Nephron (organoid): ENCODE measurements around the gene WDR36.
"Not testable (repeated sequence)": the region's sequence is repeated elsewhere in the genome, so short reads cannot be mapped to it uniquely, and the experiment has no call there.

Experiments used
- H3K27ac Mint-ChIP-seq, 3 experiments: 2 replicates each; pipeline ENCODE4 v1.8.0; 2020; ENCODE audit warnings: mixed read lengths in 3 of 3, mild to moderate bottlenecking in 2 of 3, moderate library complexity in 1 of 3
- H3K27me3 Mint-ChIP-seq: 2 replicates; pipeline ENCODE4 v1.8.0; 2021; ENCODE audit warnings: low read depth, mild to moderate bottlenecking, moderate library complexity, mixed read lengths
- H3K36me3 Mint-ChIP-seq: 2 replicates; pipeline ENCODE4 v1.8.0; 2020; ENCODE audit warnings: low read depth, mixed read lengths
- H3K4me1 Mint-ChIP-seq: 2 replicates; pipeline ENCODE4 v1.8.0; 2020; ENCODE audit warnings: mixed read lengths
- H3K4me3 Mint-ChIP-seq, 3 experiments: 2 replicates each; pipeline ENCODE4 v1.8.0; 2020; ENCODE audit warnings: mild to moderate bottlenecking in 3 of 3, mixed read lengths in 3 of 3, moderate library complexity in 2 of 3
- H3K9me3 Mint-ChIP-seq: 2 replicates; pipeline ENCODE4 v1.8.0; 2020; ENCODE audit warnings: mixed read lengths
- TF ChIP-seq, protein P1 (sequence below), 3 experiments: fragments of 200-600 bp; sonication (generic); IDR thresholded peaks; one replicate each; pipeline ENCODE4 v1.5.0; 2021; ENCODE audit warnings: antibody characterized with exemption in 3 of 3; ENCODE audit not compliant: unreplicated experiment in 3 of 3

Gene WDR36

DNA sequence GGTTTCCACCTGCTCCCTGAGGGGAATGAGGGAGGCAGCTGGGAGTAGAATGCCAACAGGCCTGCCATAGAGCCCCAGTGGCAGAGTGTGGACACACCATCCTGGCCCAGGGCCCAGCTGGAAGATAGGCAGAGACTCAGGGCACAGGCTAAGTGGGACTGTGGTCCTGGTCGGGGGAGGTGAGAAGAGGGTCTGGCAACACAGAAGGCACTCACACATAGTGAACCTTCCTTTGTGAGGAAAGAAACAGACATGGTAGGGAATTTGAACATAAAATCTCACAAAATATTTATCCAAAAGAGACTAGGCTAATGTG is 41.2 kb downstream of the WDR36 start:
- no peaks in the 10 kb centered on the region for H3K27me3 Mint-ChIP-seq
- H3K36me3 Mint-ChIP-seq: peaks cover 10% of the 10 kb centered on the region
- peaks cover 49% of the 10 kb centered on the region for H3K4me1 Mint-ChIP-seq
- peak overlapping the region; percentile 92 to 100 (median 93) for H3K27ac Mint-ChIP-seq
- H3K4me3 Mint-ChIP-seq: no peak overlapping the region
- TF ChIP-seq, protein P1, sequence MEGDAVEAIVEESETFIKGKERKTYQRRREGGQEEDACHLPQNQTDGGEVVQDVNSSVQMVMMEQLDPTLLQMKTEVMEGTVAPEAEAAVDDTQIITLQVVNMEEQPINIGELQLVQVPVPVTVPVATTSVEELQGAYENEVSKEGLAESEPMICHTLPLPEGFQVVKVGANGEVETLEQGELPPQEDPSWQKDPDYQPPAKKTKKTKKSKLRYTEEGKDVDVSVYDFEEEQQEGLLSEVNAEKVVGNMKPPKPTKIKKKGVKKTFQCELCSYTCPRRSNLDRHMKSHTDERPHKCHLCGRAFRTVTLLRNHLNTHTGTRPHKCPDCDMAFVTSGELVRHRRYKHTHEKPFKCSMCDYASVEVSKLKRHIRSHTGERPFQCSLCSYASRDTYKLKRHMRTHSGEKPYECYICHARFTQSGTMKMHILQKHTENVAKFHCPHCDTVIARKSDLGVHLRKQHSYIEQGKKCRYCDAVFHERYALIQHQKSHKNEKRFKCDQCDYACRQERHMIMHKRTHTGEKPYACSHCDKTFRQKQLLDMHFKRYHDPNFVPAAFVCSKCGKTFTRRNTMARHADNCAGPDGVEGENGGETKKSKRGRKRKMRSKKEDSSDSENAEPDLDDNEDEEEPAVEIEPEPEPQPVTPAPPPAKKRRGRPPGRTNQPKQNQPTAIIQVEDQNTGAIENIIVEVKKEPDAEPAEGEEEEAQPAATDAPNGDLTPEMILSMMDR (IDR thresholded peaks at IDR 0.05; ENCODE audit: unreplicated experiment in 3 of 3): no peak
- H3K9me3 Mint-ChIP-seq: no peaks in the 10 kb centered on the region

DNA sequence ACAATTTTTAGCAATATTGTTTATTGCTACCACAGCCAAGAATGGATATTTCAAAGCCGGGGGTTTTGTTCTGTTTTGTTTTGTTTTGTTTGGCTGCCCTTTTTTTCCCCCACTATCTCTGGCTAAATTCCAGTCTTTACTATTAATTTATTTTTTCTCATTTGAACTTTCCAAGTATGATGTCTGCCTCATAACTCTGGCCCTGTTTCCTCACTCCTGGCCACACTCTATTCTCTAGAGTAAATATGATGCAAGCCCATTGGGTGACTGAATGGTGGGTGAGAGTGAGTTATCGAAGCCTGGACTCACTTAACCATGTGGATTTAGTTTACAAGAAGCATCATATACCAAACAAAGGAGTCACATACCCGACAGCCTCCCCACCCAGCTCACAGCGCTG is 41.9 kb downstream of the WDR36 start:
- H3K27me3 Mint-ChIP-seq: no peaks in the 10 kb centered on the region
- H3K9me3 Mint-ChIP-seq: no peaks in the 10 kb centered on the region

DNA sequence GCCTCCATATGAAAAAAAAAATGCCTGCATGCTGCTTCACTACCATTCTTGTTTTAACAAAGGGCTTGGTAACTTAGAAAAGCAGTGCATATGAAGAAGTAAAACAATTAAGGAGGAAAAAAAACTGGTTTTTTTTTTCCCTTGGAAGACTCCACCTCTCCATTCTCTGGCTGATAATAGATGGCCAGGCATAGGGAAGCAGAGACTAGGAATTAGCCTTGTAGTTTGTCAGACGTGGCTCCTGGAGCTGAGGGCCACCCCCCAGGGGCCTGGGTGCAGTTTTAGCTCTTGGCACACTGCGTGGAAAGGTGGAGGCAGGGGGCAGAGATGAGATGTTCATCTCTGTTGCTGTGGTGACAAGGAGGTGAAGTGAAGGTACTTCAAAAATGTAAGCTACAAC is 42.7 kb downstream of the WDR36 start:
- H3K4me3 Mint-ChIP-seq: peak overlapping the region in 2 of 3 experiments; percentile 8 to 60
- H3K27me3 Mint-ChIP-seq: no peaks in the 10 kb centered on the region
- TF ChIP-seq, protein P1 (IDR thresholded peaks at IDR 0.05; ENCODE audit: unreplicated experiment in 3 of 3): no peak
- peaks cover 3% of the 10 kb centered on the region for H3K36me3 Mint-ChIP-seq
- peaks cover 42% of the 10 kb centered on the region for H3K4me1 Mint-ChIP-seq
- H3K27ac Mint-ChIP-seq: peak overlapping the region; percentile 92 to 100 (median 93)
- H3K9me3 Mint-ChIP-seq: no peaks in the 10 kb centered on the region

More for the DNA sequence above, 41.9 kb downstream of the WDR36 start:
- Mint-ChIP-seq H3K36me3 (peaks cover 6% of the 10 kb centered on the region), H3K4me1 (peaks cover 44% of the 10 kb centered on the region), H3K4me3 (no peak overlapping the region), H3K27ac (peak overlapping the region; percentile 92 to 100 (median 93))
- TF ChIP-seq, protein P1 (IDR thresholded peaks at IDR 0.05; ENCODE audit: unreplicated experiment in 3 of 3): no peak

DNA sequence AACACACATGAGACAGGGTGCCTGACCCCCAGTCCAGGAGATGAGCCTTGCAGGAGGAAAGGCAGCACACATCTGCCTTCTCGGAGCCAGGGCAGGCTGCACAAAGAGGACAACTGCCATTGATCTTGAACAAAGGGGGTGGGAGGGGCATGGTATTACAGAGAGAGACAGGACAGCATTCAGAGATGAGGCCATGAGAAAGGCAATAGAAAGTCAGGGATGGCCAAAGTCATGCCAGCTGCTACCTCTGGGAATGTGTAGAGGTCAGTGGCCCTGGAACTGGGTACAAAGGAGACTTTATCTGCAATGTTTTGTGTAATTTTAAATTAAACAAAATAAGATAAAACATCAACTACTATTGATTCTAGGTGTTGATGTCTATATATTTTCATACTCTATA is 43.2 kb downstream of the WDR36 start:
- Mint-ChIP-seq H3K27me3 (no peaks in the 10 kb centered on the region), H3K4me3 (no peak overlapping the region), H3K36me3 (no peaks in the 10 kb centered on the region), H3K4me1 (peaks cover 42% of the 10 kb centered on the region), H3K27ac (peak overlapping the region; percentile 92 to 100 (median 93)), H3K9me3 (no peaks in the 10 kb centered on the region)
- TF ChIP-seq, protein P1 (IDR thresholded peaks at IDR 0.05; ENCODE audit: unreplicated experiment in 3 of 3): no peak

DNA sequence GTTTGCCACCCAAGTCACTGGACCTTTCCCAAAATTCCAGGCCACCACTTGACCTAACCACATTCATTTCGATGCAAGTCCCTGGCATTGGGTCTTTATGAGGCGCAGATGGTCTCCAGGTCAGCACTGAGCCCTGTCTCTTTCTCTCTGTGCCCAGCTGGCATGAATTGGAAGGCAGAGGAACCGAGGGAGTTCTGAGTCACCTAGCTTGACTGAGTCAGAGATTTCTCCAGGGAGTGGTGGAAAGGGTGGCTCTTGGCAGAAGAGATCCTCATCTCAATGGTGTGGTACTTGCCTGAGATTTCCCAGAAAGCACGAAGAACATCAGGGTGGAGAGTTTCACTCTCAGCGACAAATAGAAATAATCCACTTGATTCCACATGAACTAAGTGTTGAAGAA is 43.8 kb downstream of the WDR36 start:
- peaks cover 4% of the 10 kb centered on the region for H3K9me3 Mint-ChIP-seq
- no peaks in the 10 kb centered on the region for H3K27me3 Mint-ChIP-seq
- H3K4me3 Mint-ChIP-seq: no peak overlapping the region
- no peaks in the 10 kb centered on the region for H3K36me3 Mint-ChIP-seq
- TF ChIP-seq, protein P1 (IDR thresholded peaks at IDR 0.05; ENCODE audit: unreplicated experiment in 3 of 3): no peak
- H3K27ac Mint-ChIP-seq: peak overlapping the region; percentile 88 to 93 (median 92)
- peaks cover 40% of the 10 kb centered on the region for H3K4me1 Mint-ChIP-seq

DNA sequence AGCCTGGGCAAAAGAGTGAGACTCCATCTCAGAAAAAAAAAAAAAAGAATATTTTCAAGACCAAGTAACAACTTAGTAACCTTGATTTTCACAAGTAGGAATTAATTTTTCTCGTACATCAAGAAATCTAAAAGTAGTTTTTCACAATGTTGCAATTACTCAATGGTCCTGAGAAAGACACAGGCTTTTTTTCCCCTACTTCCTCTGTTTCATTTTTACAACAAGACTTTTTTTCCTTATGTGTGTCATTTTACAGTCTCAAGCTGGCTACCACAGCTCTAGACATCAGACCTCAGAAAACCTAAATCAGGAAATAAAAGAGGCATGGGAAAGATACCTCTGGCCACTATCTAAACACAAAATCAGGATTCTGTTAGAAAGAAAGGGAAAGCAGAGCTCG is 45.9 kb downstream of the WDR36 start:
- peaks cover 21% of the 10 kb centered on the region for H3K4me1 Mint-ChIP-seq
- no peaks in the 10 kb centered on the region for H3K27me3 Mint-ChIP-seq
- H3K9me3 Mint-ChIP-seq: peaks cover 5% of the 10 kb centered on the region
- TF ChIP-seq, protein P1 (IDR thresholded peaks at IDR 0.05; ENCODE audit: unreplicated experiment in 3 of 3): no peak
- H3K4me3 Mint-ChIP-seq: no peak overlapping the region
- H3K27ac Mint-ChIP-seq: peak overlapping the region in 2 of 3 experiments; percentile 21 to 68
- H3K36me3 Mint-ChIP-seq: no peaks in the 10 kb centered on the region

DNA sequence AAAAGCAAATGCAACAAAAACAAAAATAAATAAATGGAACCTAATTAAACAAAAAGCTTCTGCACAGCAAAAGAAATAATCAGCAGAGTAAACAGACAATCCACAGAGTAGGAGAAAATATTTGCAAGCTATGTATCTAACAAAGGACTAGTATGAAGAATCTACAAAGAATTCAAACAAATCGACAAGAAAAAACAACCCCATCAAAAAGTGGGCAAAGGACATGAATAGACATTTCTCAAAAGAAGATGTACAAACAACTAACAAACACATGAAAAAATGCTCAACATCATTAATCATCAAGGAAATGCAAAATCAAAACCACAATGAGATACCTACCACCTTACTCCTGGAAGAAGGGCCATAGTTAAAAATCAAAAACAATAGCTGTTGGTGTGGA is 49.3 kb downstream of the WDR36 start:
- not testable (repeated sequence) for H3K4me1 Mint-ChIP-seq, H3K27me3 Mint-ChIP-seq, H3K36me3 Mint-ChIP-seq, H3K27ac Mint-ChIP-seq, H3K9me3 Mint-ChIP-seq, H3K4me3 Mint-ChIP-seq
